GM19240 (cell line): ENCODE data around the gene PDLIM4.

Experiments
- DNase-seq: peaks from one replicate; pipeline ENCODE4 v3.0.0; 2011; ENCODE audit warnings: low spot score; ENCODE audit not compliant: insufficient read length

PDLIM4 gene

DNA sequence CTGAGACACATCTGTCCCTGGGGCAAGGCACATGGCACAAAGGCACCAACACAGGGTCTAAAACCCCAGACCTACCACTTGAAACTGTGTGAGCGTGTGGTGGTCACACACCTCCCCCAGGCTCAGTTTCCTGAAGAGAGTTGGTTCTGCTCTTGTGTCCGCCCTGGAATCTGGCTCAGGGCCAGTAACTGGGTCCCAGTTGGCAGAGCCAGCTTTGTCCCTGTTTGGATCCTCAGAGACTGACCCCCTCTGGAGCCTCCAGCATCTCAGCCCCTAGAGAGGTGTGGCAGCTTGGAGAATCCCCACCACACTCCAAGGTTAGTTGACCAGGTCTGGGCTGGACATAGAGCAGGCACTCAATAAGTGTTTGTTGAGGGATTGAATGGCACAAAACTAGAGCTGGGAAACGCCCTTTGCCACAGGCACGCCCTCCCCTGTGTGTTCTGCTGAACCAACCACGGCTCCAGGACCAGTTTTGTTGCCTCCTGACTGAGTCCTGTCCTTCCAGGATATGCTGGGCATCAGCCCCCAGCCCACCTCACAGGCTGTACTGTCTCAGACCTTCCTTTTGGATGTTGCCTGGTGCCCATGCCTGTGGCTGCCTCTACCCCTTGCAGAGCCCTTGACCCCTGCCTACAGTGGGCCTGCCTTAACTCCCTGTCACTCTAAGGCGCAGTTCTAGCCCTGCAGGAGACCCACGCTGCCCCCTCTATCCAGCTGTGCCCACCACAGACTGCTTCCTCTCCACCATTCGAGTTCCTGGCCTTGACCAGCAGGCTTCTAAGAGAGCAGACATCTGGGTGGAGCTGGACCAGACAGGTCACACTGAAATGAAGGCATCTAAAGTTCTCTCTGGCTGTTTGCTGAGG lies 3.8 kb upstream of the PDLIM4 start:
- DNase-seq: no peak

DNA sequence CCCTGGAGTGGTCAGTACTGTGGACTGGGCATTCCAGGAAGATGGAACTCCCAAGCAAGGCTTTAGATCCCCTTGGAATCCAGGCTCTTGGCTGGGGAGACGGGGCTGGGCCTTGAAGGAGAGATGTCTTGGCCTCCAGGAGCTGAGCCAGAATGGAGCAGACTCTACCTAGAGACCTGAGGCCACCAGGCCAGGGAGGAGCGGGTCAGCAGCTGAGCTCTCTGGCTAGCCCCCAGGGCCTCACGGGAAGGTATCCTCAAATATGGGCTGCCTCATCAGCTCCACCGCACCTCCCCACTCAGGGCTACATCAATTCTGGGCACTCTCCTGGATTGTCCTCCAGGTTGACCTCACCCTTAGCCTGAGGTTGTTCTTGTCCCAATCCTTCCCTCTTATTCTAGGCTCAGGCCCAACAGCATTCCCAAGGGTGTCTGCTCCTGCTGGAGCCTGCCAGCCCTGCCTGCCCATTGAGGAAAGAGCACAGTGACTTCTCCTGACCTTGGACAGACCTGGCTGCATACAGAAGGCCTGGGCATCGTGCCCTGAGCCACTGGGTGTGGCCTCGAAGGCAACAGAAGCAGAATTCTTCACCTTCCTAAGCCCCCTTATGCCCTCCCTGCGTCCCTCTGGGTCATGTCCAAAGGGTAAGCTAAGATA lies 3.0 kb upstream of the PDLIM4 start:
- no peak for DNase-seq

DNA sequence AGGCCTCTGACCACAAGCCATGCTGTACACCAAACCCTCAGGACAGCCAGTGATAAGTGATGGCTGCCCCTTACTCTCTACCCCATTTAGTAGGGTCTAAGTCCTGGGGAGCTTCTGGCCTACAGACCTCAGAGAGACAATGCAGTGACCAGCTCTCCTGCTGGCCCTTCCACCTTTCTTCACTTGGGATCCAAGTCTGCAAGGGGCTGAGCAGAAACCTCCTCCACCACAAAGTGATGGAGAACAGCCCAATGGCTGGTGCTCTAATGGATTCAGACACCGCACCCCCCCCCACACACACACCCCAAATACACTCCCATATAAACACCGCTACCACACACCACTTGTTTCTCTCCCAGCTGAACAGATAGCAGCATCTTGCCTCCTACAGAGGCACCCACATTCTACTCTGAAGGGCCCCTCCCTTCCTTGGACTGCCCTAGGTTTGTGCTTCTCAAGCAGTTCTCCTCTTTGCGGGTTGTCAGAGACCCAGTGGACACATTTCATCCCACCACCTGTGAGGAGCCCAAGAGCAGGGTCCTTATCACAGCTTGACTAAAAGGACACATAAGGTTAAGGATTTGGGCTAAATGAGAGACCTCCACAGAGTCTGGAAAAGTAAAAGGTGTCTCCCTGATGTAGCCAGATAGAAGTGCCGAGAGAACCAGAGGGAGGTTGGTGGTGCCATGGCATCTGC lies 1.3 kb upstream of the PDLIM4 start:
- DNase-seq: no peak

DNA sequence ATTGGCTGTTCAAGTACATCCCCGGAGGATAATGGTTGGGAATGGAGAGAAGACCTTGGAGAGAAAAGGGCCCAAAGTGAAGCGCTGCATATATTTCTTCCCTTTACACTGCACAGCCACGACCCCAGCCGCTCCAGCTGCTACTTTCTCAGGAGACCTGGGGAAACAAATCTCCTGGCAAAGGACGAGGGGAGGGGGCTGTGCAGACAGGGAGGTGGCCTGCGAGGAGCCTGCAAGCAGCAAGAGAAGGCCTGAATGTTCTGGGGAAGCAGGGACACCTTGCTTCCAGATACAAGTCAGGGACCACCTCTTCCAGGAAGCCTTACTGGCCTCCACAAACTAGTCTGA lies 739 bp upstream of the PDLIM4 start:
- no peak for DNase-seq

DNA sequence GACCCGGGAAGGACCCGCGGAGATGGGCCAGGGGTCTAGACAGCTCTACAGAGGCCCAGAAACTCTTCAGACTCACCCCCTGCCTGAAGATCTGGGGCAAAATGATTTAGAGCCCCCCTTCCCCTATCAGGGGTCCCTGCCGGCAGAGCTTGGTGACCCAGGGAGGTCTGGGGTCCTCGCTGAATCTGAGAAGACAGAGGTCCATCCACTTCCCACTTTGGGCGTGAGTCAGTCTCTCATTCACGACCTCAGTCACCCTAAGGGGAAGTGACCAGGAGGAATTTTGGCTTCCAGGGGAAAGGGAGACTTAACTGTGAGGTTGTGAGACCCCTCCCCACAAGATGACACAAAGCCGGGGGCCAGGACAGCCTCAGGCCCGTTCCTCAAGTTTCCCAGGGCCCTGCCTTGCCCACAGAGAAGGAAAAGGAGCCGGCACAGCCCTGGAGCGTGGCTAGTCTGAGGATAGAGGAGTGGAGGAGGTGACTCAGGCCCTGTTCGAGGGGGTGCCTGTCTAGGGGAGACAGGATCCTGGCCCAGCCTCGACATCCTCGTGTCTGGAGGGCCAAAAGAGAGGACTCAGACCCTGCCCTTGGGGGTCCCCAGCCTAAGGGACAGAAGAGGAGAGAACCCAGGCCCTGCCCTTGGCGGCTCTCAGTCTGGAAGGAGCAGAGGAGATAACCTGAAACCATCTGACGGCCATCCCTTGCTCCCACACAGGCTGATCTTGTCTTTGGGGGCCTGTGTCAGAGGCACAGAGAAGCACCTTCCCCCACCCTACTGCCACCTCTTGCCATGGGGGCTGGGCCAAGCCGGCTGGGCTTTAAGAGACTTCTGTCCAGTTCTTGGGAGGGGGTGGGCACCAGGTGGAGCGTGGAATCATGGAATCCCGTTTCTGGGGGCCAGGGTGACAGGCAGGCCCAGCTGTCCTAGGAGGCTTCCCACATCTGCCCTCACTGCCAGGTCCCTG lies 889 bp downstream of the PDLIM4 start:
- DNase-seq: no peak

DNA sequence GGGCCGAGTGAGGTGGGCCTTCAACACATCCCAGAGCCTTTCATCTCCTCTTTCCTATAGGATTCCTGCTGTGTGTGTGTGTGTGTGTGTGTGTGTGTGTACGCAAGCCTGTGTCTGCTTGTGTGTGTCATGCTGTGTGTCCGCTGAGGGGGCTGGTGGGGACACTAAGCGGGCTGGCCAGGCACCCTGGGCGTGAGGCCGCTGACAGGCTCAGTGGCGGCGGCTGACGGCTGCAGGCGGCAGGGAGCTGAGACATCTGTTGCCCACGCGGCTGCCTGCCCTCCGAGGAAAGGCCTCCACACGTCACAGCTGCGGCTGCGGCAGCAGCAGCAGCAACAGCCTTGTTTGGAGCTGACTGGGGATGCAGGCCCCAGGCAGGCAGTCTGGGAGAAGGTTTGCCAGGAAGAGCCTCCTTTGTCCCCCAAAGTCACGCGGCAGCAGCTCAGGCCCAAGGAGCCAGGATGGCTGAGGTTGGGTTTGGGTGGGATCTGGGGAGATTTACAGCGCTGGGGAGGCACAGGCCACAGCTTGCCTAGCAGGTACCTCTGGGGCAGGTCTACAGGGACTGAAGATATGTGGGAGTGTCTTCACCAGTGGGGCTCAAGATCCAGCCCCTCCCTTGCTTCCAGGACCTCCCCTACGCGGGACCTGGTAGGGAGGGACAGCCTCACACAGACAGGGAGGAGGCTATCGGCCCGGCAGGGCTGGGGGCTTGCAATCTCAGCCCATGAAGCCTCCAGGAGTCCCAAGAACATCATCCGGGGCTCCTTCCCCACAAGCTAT lies 1.8 kb downstream of the PDLIM4 start:
- no peak for DNase-seq

DNA sequence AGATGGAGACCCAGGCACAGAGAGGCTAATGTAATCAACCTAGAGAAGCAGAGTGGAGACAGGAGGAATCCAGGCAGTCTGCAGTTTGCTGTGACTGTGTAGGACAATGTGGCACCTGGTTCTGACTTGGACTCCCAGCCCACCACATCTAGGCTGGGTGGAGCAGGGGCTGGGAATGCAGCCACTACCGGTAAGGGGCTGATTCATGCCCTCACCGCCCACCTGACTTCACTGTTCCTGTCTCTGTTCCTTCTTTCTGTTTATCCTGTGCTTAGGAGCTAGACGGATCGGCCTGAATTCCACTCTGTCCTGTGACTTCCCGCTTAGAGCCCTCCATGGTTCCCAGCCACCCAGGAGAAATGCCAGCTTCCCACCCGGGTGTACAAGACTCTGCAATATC lies 2.6 kb downstream of the PDLIM4 start:
- DNase-seq: no peak

DNA sequence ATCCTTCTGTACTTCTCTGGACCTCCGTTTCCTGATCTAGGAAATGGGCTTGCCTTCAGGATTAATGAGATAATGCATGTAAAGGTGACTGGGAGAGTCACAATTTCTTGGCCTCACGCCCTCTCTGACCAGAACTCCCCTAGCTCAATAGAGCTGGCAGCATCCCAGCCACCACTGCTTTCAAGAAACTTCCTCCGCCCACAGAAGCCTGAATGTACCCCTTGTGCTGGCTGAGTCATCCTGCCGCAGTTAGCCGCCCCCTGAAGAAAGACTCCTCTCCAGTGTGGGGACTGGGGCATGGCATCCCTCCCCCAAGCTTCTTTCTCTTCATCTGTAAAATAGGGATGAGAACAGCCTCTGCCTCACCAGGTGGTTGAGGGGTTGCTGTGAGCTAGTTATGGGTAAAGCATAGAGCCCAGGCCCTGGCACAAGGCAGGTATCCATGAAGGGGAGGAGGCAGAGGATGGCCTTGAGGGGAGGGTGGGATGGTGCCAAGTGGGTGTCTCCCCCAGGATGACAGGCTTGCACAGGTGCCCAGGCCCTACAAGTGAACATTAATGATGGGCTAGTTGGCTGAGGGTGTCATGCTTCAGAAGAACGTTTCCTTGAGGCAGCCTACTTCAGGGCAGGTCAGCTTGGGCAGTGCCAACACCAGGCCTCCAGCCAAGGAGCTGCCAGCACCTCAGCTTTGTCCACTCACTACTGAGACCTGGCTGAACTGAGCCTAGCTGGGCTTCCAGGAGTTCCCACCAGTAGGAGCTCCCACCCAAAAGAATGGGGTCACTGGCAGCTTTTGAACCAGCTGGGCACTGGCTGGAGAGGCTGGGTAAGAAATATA lies 3.4 kb downstream of the PDLIM4 start:
- DNase-seq: no peak

DNA sequence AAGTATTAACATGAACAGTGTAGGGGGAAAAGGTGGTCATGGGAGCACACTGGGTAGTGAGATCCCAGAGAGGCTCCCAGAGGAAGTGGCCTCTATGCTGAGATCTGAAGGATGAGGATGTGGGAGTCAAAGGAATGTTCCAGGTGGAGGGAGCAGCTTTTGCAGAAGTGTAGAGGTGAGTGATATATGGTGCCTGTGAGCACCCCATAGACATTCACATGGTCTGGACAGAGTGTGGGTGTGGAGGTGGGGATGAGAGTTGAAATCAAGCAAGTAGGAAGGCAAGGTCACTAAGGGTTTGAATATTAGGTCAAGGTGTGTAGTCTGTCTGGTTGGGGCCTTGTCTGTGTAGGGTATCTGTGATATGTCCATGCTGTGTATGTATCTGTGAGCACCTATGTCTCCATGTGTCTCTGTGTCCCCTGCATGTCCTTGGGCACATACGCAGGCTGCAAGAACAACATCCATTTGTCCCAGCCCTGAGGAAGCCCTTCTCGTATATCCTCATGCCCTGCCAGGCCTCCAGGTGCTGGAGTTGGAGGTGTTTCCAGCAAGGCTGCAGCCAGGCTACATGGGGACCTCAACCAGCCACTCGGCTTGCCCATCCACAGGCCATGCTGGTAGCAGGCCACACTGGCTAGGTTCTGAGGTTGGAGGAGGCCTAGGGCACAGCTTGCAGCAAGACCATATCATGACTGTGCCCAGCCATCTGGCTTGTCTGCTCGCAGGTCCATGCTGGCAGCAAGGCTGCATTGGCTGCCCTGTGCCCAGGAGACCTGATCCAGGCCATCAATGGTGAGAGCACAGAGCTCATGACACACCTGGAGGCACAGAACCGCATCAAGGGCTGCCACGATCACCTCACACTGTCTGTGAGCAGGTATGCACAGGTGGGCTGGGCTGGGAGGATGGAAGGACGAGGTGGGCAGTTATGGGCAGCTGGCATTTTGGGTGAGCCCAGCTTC lies 4.7 kb downstream of the PDLIM4 start:
- no peak for DNase-seq

DNA sequence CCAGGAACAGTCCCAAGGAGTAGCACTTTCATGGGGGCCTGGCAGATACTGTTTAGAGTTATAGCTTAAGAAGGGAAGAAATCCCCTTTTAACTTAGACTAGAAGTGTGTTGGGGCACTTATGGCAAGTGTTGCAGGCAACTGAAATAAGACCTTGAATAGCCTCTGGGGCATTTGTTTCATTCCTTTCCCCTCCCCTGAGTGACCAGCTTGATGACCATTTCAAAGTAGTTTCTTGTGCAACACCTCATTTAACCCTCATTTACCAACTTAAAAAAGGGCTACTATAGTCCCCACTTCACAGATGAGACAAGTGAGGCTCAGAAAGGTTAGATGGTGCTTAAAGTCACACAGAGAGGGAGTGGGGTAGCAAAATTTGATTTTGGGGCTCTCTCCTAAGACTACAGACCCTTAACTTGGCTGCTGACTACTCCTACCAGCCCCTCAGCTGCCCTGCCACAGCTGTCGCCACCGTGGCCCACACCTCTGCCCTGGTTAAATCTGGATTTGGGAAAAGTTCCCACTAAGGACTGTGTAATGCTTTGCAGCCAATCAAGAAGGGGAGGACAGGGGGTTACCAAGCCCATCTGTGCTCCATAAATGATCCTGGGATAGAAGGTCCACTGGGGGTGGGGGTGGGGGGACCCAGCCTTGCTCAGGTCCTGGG lies 5.5 kb downstream of the PDLIM4 start:
- no peak for DNase-seq

DNA sequence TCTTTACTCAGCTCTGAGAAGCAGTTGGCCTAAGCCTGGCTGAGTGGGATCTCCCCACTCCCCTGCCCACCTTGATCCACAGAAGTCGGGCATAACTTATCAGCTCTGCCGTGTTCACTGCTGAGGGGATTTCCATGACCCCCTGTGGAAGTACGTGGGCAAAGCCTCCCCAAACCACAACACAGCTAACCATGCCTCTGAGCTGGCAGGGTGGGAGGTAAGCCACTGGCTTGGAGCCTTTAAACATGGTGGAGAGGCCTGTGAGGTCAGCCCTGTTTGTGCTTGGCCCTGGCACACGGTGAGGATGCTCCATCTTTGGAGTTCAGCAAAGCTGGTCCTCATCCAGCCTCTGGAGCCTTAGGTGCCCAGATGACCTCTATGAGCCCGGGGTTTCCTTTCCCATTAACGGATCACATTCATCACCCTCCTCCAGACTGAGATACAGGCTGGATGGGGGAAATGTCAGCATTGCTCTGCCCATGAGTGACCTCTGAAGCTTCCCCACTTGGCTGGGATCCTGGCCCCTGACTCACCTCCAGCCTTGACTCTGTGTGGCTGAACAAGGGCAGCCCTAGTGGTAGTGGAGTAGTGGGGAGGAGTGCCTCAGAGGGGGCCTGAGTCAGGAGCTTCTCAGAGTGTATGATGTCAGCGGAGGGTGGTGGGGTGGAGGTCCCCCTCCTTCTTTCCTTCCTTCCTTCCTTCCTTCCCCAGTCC lies 6.2 kb downstream of the PDLIM4 start:
- no peak for DNase-seq

DNA sequence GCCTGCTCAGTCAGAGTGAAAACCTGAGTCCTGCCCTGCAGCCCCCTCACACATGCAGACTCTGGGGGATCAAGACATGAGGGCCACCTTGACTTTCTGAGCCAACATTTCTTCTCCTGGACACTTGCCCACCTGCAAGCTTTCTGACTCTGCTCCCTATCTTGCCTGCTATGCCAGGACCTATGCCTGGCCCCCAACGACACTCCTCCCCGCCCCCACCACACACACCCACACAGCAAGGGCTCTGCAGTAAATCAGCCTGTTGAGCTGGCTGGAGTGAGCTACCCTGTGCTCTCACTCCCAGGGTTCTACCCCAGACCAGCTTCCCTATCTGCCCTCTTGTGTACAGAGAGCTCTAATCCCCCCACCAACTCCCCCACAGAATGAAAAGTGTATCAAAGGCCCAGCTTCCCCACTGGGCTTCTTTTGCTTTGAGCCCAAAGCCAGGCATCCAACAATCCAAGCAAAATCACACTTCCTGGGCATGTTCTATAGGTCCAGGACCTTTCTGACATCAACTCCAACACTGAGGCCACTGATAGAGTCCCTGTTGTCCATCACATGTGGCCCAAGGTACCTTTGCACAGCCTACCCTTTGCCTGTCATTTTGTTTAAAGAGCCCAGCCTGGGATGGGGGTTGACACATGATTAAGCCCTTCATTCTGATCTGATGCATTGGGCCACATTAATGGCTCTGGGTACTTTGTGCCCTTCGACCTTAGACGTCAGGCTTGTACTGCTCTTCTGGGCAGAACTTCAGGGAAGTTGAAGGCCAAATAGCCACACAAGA lies 7.2 kb downstream of the PDLIM4 start:
- DNase-seq: no peak

DNA sequence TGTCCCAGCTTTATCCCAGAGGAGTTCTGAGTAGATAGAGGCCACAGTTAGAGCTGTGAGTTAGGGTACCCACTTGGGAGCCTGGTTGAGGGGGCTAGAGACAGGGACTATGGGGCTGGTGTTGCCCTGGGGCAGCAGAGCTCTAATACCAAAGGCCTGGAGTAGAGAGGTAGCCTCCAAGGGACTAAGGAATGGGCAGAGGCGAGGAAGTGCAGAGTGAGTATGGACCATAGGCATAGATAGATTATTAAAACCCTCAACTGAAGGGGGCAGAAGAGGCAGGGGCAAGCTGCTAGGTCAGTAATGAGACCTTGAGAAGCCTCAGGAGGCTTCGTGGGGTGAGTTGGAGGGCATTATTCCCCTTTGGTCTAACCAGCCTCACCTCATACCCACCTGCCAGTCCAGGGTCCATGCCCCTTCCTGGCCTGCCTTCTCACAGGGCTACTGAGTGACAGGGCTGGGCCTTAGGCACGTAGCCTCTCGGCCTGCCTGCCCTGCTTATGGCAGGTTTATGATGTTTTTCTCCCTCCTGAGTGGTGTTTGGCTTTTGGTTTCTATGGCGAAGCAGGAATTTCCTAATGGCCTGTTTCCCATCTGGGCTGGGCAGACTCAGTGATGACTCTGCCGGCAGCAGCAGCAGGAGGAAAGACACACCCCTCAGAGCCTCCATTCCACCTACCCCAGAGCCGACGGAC lies 8.0 kb downstream of the PDLIM4 start:
- no peak for DNase-seq

DNA sequence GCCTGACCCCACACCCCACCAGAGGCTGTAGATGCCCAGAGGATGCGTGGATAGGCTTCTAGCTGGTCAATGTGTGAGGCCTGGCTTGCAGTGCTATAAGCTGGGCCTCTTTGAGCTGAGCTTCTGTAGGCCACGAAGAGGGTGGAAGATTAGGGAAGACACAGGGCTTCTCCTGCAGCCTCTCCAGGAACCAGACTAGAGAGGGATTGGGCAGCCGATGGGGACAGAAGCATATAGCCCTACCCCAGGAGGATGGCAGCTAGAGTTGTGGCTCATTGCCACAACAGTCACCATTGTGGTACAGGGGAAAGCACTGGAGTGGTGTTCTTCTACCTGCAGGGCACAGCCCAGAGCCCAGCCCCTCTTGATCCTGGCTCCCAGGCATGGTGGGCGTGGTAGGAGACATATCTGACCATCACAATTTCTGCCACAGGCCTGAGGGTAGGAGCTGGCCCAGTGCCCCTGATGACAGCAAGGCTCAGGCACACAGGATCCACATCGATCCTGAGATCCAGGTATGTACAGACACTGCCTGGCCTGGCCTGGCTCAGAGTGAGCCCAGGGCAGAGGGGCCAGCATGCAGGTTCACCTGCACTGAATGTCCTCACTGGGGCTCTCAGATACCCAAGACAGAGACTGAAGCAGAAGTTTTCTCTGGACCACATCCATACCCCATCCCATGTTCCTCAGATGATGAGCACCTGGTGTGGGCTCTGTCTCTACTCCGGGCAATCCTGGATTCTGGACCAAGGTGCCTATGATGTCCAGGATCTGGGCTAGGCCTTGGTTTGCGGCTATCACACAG lies 8.7 kb downstream of the PDLIM4 start:
- DNase-seq: no peak

DNA sequence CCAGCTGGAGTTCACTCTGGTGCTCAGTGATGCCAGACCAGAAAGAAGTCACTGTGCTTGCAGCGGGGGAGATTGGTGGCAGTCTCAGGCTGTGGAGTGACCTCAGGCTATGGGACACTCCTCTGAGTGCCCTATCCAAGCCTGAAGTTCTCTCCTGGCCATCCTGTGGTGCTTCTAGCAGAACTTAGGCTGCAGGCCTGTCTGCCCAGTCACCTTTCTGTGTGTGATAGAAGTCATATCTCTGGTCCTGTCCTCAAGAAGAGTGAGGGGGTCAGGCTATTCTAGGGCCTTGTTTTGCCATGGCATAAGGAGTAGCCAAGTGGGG lies 9.3 kb downstream of the PDLIM4 start:
- DNase-seq: no peak
